H1 (cell line): ENCODE measurements around the gene RSAD2. TPM values are rescaled to one million over a fixed set of nuclear protein-coding genes. Genes with fewer than 3 reads are reported as not detected.

Source experiments
- CTCF ChIA-PET: fragments of 300-600 bp; sonication (Branson Sonifier 250); formaldehyde crosslinking; loops from one replicate; lab custom pipeline; 2021; ENCODE audit not compliant: partially characterized antibody; lab: Charles Lee
- POLR2A ChIA-PET: fragments of 300-600 bp; sonication (Branson Sonifier 250); formaldehyde crosslinking; loops from one replicate; lab custom pipeline; 2021; ENCODE audit warnings: inconsistent platforms; ENCODE audit not compliant: partially characterized antibody; lab: Charles Lee
- DNase-seq, 2 experiments: peaks; one replicate each; pipeline versions ENCODE4 v3.0.0 to v3.0.0-alpha.2; 2010 to 2022; ENCODE audit warnings: low spot score in 2 of 2, low read depth in 1 of 2, mixed read lengths in 1 of 2
- FAIRE-seq: peaks from 2 replicates; lab custom pipeline; 2011; peaks lifted over from hg19 to GRCh38; lab: Jason Lieb, UNC
- H2AFZ ChIP-seq: 2 replicates; pipeline ENCODE4 v1.8.1; 2012; ENCODE audit warnings: low read length, inconsistent platforms
- H2AK5ac ChIP-seq: 2 replicates; pipeline ENCODE4 v1.6.1; 2013; ENCODE audit warnings: low read depth, low read length
- H2BK120ac ChIP-seq: replicated peaks from 2 replicates; pipeline ENCODE3; 2013; ENCODE audit warnings: low read depth, low read length, inconsistent platforms
- H2BK12ac ChIP-seq: 2 replicates; pipeline ENCODE4 v1.6.1; 2013; ENCODE audit warnings: low read depth, low read length
- H2BK15ac ChIP-seq: 2 replicates; pipeline ENCODE4 v1.6.1; 2013; ENCODE audit warnings: low read length
- H2BK20ac ChIP-seq: 2 replicates; pipeline ENCODE4 v1.6.1; 2013; ENCODE audit warnings: low read length
- H2BK5ac ChIP-seq: 2 replicates; pipeline ENCODE4 v1.6.1; 2013; ENCODE audit warnings: low read depth, low read length
- H3K14ac ChIP-seq: 2 replicates; pipeline ENCODE4 v1.6.1; 2013; ENCODE audit warnings: inconsistent platforms; ENCODE audit not compliant: insufficient read length
- H3K18ac ChIP-seq: 2 replicates; pipeline ENCODE4 v1.6.1; 2013; ENCODE audit warnings: low read length; ENCODE audit errors: extremely low read depth
- H3K23ac ChIP-seq: 2 replicates; pipeline ENCODE4 v1.6.1; 2013; ENCODE audit warnings: inconsistent platforms; ENCODE audit not compliant: insufficient read length
- H3K23me2 ChIP-seq: 2 replicates; pipeline ENCODE4 v1.6.1; 2013; ENCODE audit warnings: low read depth, low read length
- H3K27ac ChIP-seq: 2 replicates; pipeline ENCODE4 v1.6.1; 2011; ENCODE audit warnings: low read depth, low read length, inconsistent platforms
- H3K27me3 ChIP-seq, 4 experiments: replicated peaks in 1 of 4; 1 replicate in 1 of 4; 2 replicates in 3 of 4; pipeline versions ENCODE4 v1.6.1 to v1.8.1; 2011 to 2013; ENCODE audit warnings: low read length in 3 of 4, mild to moderate bottlenecking in 3 of 4, inconsistent platforms in 2 of 4, mixed read lengths in 2 of 4, moderate library complexity in 1 of 4; ENCODE audit not compliant: control insufficient read depth in 3 of 4, insufficient read depth in 3 of 4; ENCODE audit errors: extremely low read depth in 1 of 4
- H3K36me3 ChIP-seq, 4 experiments: 2 replicates each; pipeline versions ENCODE4 v1.6.1 to v1.8.1; 2011 to 2013; ENCODE audit warnings: mild to moderate bottlenecking in 4 of 4, low read length in 3 of 4, moderate library complexity in 2 of 4, control low read depth in 1 of 4, inconsistent platforms in 1 of 4; ENCODE audit not compliant: insufficient read depth in 4 of 4, control insufficient read depth in 2 of 4
- H3K4ac ChIP-seq: replicated peaks from 2 replicates; pipeline ENCODE3; 2013; ENCODE audit warnings: low read length, low read depth, mixed read lengths, inconsistent platforms; ENCODE audit not compliant: insufficient read length
- H3K4me1 ChIP-seq, 4 experiments: replicated peaks in 1 of 4; 1 replicate in 1 of 4; 2 replicates in 3 of 4; pipeline versions ENCODE4 v1.6.1 to v1.8.1; 2011 to 2013; ENCODE audit warnings: low read length in 3 of 4, inconsistent platforms in 2 of 4, mixed read lengths in 1 of 4; ENCODE audit not compliant: insufficient read depth in 4 of 4, control insufficient read depth in 3 of 4
- H3K4me2 ChIP-seq, 2 experiments: 2 replicates each; pipeline versions ENCODE4 v1.6.1 to v1.8.1; 2011 to 2013; ENCODE audit warnings: low read depth in 2 of 2, low read length in 2 of 2, control low read depth in 1 of 2, inconsistent platforms in 1 of 2, mild to moderate bottlenecking in 1 of 2; ENCODE audit not compliant: insufficient read depth in 1 of 2
- H3K4me3 ChIP-seq, 4 experiments: fragments of 200-600, 300-600 bp in 1 of 4; sonication (generic), shearing (Covaris generic), sonication (Bioruptor Twin) in 1 of 4; 2 replicates each; pipeline versions ENCODE4 v1.5.1 to v1.8.1; 2011 to 2016; ENCODE audit warnings: low read length in 4 of 4, low read depth in 3 of 4, control low read depth in 2 of 4, inconsistent platforms in 2 of 4, mild to moderate bottlenecking in 2 of 4, mixed read lengths in 1 of 4, moderate library complexity in 1 of 4; ENCODE audit not compliant: insufficient read depth in 2 of 4; ENCODE audit errors: extremely low read depth in 1 of 4
- H3K56ac ChIP-seq: replicated peaks from 2 replicates; pipeline ENCODE3; 2013; ENCODE audit warnings: low read depth, mild to moderate bottlenecking, mixed read lengths, low read length, inconsistent platforms; ENCODE audit not compliant: insufficient read length
- H3K79me1 ChIP-seq: 2 replicates; pipeline ENCODE4 v1.6.1; 2013; ENCODE audit warnings: low read depth, low read length, control low read depth
- H3K79me2 ChIP-seq, 2 experiments: 2 replicates each; pipeline versions ENCODE4 v1.6.1 to v1.8.1; 2012 to 2013; ENCODE audit warnings: low read length in 2 of 2, mild to moderate bottlenecking in 2 of 2, inconsistent platforms in 1 of 2; ENCODE audit not compliant: insufficient read depth in 2 of 2, control insufficient read depth in 1 of 2
- H3K9ac ChIP-seq, 4 experiments: replicated peaks in 1 of 4; 1 replicate in 1 of 4; 2 replicates in 3 of 4; pipeline versions ENCODE4 v1.6.1 to v1.8.1; 2011 to 2013; ENCODE audit warnings: low read depth in 3 of 4, low read length in 3 of 4, control low read depth in 2 of 4, mild to moderate bottlenecking in 2 of 4, moderate library complexity in 2 of 4, inconsistent platforms in 1 of 4; ENCODE audit errors: extremely low read depth in 1 of 4
- H3K9me3 ChIP-seq, 2 experiments: 2 replicates each; pipeline versions ENCODE4 v1.6.1 to v1.8.1; 2012 to 2013; ENCODE audit warnings: mild to moderate bottlenecking in 2 of 2, moderate library complexity in 2 of 2, control low read depth in 1 of 2, inconsistent platforms in 1 of 2, low read depth in 1 of 2, low read length in 1 of 2, mixed read lengths in 1 of 2; ENCODE audit not compliant: insufficient read depth in 2 of 2
- H4K20me1 ChIP-seq, 2 experiments: replicated peaks in 1 of 2; 2 replicates each; pipeline versions ENCODE3 to v1.8.1; 2011 to 2013; ENCODE audit warnings: inconsistent platforms in 2 of 2, low read length in 2 of 2, mild to moderate bottlenecking in 1 of 2; ENCODE audit not compliant: insufficient read depth in 2 of 2, control insufficient read depth in 1 of 2
- H4K5ac ChIP-seq: 2 replicates; pipeline ENCODE4 v1.6.1; 2013; ENCODE audit warnings: low read length, low read depth, mixed read lengths, inconsistent platforms; ENCODE audit not compliant: insufficient read length
- H4K8ac ChIP-seq: 2 replicates; pipeline ENCODE4 v1.8.0; 2013; ENCODE audit warnings: mild to moderate bottlenecking, moderate library complexity, low read length, inconsistent platforms; ENCODE audit not compliant: insufficient read depth; ENCODE audit errors: extremely low read depth
- H4K91ac ChIP-seq: replicated peaks from 2 replicates; pipeline ENCODE3; 2013; ENCODE audit warnings: low read length, mixed read lengths, inconsistent platforms; ENCODE audit not compliant: insufficient read length
- CHD1 ChIP-seq: IDR thresholded peaks from 2 replicates; pipeline ENCODE4 v1.6.1; 2012; ENCODE audit warnings: low read depth, low read length, improper control_type of control experiment
- EZH2 ChIP-seq: fragments of 200-600 bp; sonication (generic); IDR thresholded peaks from 2 replicates; pipeline ENCODE4 v1.7.1; 2012; ENCODE audit warnings: low read depth, mild to moderate bottlenecking, moderate library complexity, low read length, inconsistent platforms; ENCODE audit not compliant: severe bottlenecking
- JUND ChIP-seq: IDR thresholded peaks from 2 replicates; pipeline ENCODE4 v1.6.1; 2011; ENCODE audit warnings: mild to moderate bottlenecking, improper control_type of control experiment, low read length
- KDM4A ChIP-seq: IDR thresholded peaks from one replicate; pipeline ENCODE4 v1.7.1; 2012; ENCODE audit warnings: low read depth, mild to moderate bottlenecking, moderate library complexity, low read length, inconsistent platforms; ENCODE audit not compliant: severe bottlenecking
- POLR2A ChIP-seq, 2 experiments: IDR thresholded peaks; 1 replicate in 1 of 2; 2 replicates in 1 of 2; pipeline ENCODE4 v1.6.1; 2011; ENCODE audit warnings: low read depth in 2 of 2, low read length in 2 of 2, mild to moderate bottlenecking in 2 of 2; ENCODE audit errors: control extremely low read depth in 1 of 2
- RFX5 ChIP-seq: IDR thresholded peaks from 2 replicates; pipeline ENCODE4 v1.6.1; 2011; ENCODE audit warnings: low read depth, low read length, improper control_type of control experiment, borderline replicate concordance
- SIRT6 ChIP-seq: IDR thresholded peaks from one replicate; pipeline ENCODE4 v1.7.1; 2012; ENCODE audit warnings: low read length, inconsistent platforms
- SP1 ChIP-seq: IDR thresholded peaks from 2 replicates; pipeline ENCODE4 v1.6.1; 2011; ENCODE audit warnings: low read depth, low read length
- SP4 ChIP-seq: IDR thresholded peaks from 2 replicates; pipeline ENCODE4 v1.6.1; 2012; ENCODE audit warnings: low read length, inconsistent platforms
- SRF ChIP-seq: IDR thresholded peaks from 2 replicates; pipeline ENCODE4 v1.6.1; 2011; ENCODE audit warnings: mild to moderate bottlenecking, low read depth, low read length, moderate library complexity
- WGBS, 2 experiments: shearing (Covaris generic) in 1 of 2; methylation state at CpG; one replicate each; pipeline versions ENCODE4 v1.1.6 to v1.1.7; 2013 to 2015; ENCODE audit warnings: low lambda C conversion rate in 2 of 2, mixed read lengths in 2 of 2, inconsistent platforms in 1 of 2, low coverage in 1 of 2, missing lambda C conversion rate in 1 of 2; ENCODE audit not compliant: insufficient replicate concordance in 2 of 2, insufficient coverage in 1 of 2, insufficient read length in 1 of 2; ENCODE audit errors: extremely low coverage in 1 of 2, missing lambda C conversion rate in 1 of 2; 5-methylcytosine and 5-hydroxymethylcytosine counted together
- polyA plus RNA-seq, 7 experiments: library from polyadenylated mRNA; depleted of rRNA in 3 of 7; stranded (reverse) in 5 of 7; unstranded in 2 of 7; fragments of >200 nt in 5 of 7; fragments of 200-250 nt in 2 of 7; gene quantifications; 1 replicate in 5 of 7; 2 replicates in 1 of 7; 4 replicates in 1 of 7; pipeline versions ENCODE4 v1.2.1 to v1.2.3, GENCODE V29; 2011 to 2013; ENCODE audit warnings: missing spikeins in 2 of 7, mixed read lengths in 2 of 7
- total RNA-seq: library from RNA; stranded (reverse); fragmentation: NEBNext Ultra II Directional; extraction: Animal tissue kit (Norgen Biotek cat#: 25700); gene quantifications from 2 replicates; pipeline ENCODE4 v1.2.1, GENCODE V29; 2021
- TF ChIP-seq, protein P1 (sequence below): IDR thresholded peaks from 2 replicates; pipeline ENCODE4 v1.6.1; 2011; ENCODE audit warnings: low read length, improper control_type of control experiment
- TF ChIP-seq, protein P2 (sequence below), 3 experiments: IDR thresholded peaks; 1 replicate in 2 of 3; 2 replicates in 1 of 3; pipeline versions ENCODE4 v1.5.1 to v1.6.1; 2011; ENCODE audit warnings: low read length in 3 of 3, mild to moderate bottlenecking in 3 of 3, inconsistent platforms in 2 of 3, low read depth in 1 of 3, moderate library complexity in 1 of 3; ENCODE audit not compliant: insufficient read depth in 1 of 3; ENCODE audit errors: control extremely low read depth in 1 of 3

Gene RSAD2
- total and polyA plus RNA-seq, 2 of the 8 experiments (the other 6 are each of a cell fraction or from before 2014, with no cell fraction given), result not detected

DNA sequence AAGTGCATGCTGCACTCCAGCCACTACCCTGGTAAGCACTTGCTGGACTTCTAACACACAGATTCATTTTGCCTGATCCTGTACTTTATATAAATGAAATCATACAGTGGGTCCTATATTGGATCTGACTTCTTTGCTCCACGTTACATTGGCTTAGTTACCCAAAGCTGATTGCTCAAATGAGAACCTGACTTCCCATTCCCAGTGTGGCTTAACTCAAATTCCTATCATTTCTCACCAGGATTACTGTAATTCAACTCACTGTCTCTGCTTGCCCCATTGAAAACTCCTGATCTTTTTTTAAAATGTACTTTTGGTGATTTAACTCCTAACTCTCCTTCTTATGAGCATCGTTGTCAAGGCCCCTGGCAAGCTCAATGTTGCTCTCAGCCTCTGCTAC lies 1.4 kb downstream of the RSAD2 start:
- no peak overlapping the region for H2BK15ac ChIP-seq
- DNase-seq, result no peak
- no peak overlapping the region for H3K4ac ChIP-seq
- no peaks in the 10 kb centered on the region for H3K79me1 ChIP-seq
- no peak overlapping the region for H3K9ac ChIP-seq
- no peak overlapping the region for H2BK120ac ChIP-seq
- H2AFZ ChIP-seq, result no peak overlapping the region
- no peak overlapping the region for H2AK5ac ChIP-seq
- H3K14ac ChIP-seq, result no peak overlapping the region
- FAIRE-seq, result no peak
- H4K8ac ChIP-seq, result no peak overlapping the region
- H2BK5ac ChIP-seq, result no peak overlapping the region
- H3K23ac ChIP-seq, result no peak overlapping the region
- H3K56ac ChIP-seq, result no peak overlapping the region
- H3K36me3 ChIP-seq, result no peaks in the 10 kb centered on the region
- CTCF ChIA-PET, result no interaction called here
- H4K91ac ChIP-seq, result no peak overlapping the region
- no peak overlapping the region for H3K18ac ChIP-seq
- no peak overlapping the region for H3K27ac ChIP-seq
- no peaks in the 10 kb centered on the region for H3K4me1 ChIP-seq
- POLR2A ChIA-PET, result no interaction called here
- no peak overlapping the region for H3K4me3 ChIP-seq
- no peaks in the 10 kb centered on the region for H3K27me3 ChIP-seq
- H2BK20ac ChIP-seq, result no peak overlapping the region
- no peak overlapping the region for H3K4me2 ChIP-seq
- no peak overlapping the region for H2BK12ac ChIP-seq
- no peak overlapping the region for H4K5ac ChIP-seq
- no peaks in the 10 kb centered on the region for H3K23me2 ChIP-seq
- no peaks in the 10 kb centered on the region for H3K79me2 ChIP-seq
- 89% methylated on average over 2 of the region's 2 CpGs; no CpG with 5 or more reads in 1 of the 2 experiments for WGBS, 2 experiments
- peaks cover 5 to 6% of the 10 kb centered on the region in 2 experiments for H3K9me3 ChIP-seq
- H4K20me1 ChIP-seq, result no peaks in the 10 kb centered on the region
- TF ChIP-seq JUND, result no peak
- TF ChIP-seq, protein P1, sequence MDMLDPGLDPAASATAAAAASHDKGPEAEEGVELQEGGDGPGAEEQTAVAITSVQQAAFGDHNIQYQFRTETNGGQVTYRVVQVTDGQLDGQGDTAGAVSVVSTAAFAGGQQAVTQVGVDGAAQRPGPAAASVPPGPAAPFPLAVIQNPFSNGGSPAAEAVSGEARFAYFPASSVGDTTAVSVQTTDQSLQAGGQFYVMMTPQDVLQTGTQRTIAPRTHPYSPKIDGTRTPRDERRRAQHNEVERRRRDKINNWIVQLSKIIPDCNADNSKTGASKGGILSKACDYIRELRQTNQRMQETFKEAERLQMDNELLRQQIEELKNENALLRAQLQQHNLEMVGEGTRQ, result no peak
- TF ChIP-seq CHD1, result no peak
- TF ChIP-seq SP4, result no peak
- no peak for TF ChIP-seq SRF
- TF ChIP-seq POLR2A (IDR thresholded peaks at IDR 0.05; ENCODE audit: control extremely low read depth in 1 of 2, low read depth in 2 of 2, low read length in 2 of 2), result no peak
- TF ChIP-seq SIRT6, result no peak
- no peak for TF ChIP-seq KDM4A
- TF ChIP-seq, protein P2, sequence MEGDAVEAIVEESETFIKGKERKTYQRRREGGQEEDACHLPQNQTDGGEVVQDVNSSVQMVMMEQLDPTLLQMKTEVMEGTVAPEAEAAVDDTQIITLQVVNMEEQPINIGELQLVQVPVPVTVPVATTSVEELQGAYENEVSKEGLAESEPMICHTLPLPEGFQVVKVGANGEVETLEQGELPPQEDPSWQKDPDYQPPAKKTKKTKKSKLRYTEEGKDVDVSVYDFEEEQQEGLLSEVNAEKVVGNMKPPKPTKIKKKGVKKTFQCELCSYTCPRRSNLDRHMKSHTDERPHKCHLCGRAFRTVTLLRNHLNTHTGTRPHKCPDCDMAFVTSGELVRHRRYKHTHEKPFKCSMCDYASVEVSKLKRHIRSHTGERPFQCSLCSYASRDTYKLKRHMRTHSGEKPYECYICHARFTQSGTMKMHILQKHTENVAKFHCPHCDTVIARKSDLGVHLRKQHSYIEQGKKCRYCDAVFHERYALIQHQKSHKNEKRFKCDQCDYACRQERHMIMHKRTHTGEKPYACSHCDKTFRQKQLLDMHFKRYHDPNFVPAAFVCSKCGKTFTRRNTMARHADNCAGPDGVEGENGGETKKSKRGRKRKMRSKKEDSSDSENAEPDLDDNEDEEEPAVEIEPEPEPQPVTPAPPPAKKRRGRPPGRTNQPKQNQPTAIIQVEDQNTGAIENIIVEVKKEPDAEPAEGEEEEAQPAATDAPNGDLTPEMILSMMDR (IDR thresholded peaks at IDR 0.05; ENCODE audit: control extremely low read depth in 1 of 3, insufficient read depth in 1 of 3, low read depth in 1 of 3, low read length in 3 of 3), result no peak
- no peak for TF ChIP-seq SP1
- no peak for TF ChIP-seq EZH2
- TF ChIP-seq RFX5, result no peak
